Hypothalamus (tissue), 51 donors: ENCODE measurements around the gene ABI3BP.

ENCODE experiments used
- DNase-seq, 51 donors: peaks; one replicate each; lab custom pipeline; 2025; lab: John Stamatoyannopoulos, UW

Gene ABI3BP

GRCh38 chr3:100982710-100983109, 10.5 kb downstream of the ABI3BP start:
- peak in 20 of 51 donors; percentile 0 to 33 (median 7) for DNase-seq

- no peak for DNase-seq
These were observed 11.9 kb downstream of the ABI3BP start for GRCh38 chr3:100981164-100981911.

GRCh38 chr3:100978011-100978659, 15.1 kb downstream of the ABI3BP start:
- DNase-seq = no peak

- DNase-seq = no peak
These were observed 16.6 kb downstream of the ABI3BP start for GRCh38 chr3:100976611-100977010.

GRCh38 chr3:100975714-100976113, 17.5 kb downstream of the ABI3BP start:
- DNase-seq = no peak

GRCh38 chr3:100973594-100973993, 19.6 kb downstream of the ABI3BP start:
- DNase-seq = no peak

- no peak for DNase-seq
These were observed 20.4 kb downstream of the ABI3BP start for GRCh38 chr3:100972867-100973266.

- no peak for DNase-seq
These were observed 20.8 kb downstream of the ABI3BP start for GRCh38 chr3:100972301-100972844.

GRCh38 chr3:100971798-100972197, 21.4 kb downstream of the ABI3BP start:
- no peak for DNase-seq

- DNase-seq = no peak
These were observed 22.7 kb downstream of the ABI3BP start for GRCh38 chr3:100970477-100970990.

GRCh38 chr3:100968932-100969906, 24.0 kb downstream of the ABI3BP start:
- DNase-seq = no peak

GRCh38 chr3:100966807-100967206, 26.4 kb downstream of the ABI3BP start:
- no peak for DNase-seq

- no peak for DNase-seq
These were observed 27.2 kb downstream of the ABI3BP start for GRCh38 chr3:100966049-100966491.

- DNase-seq = no peak
These were observed 30.2 kb downstream of the ABI3BP start for GRCh38 chr3:100963041-100963440.

GRCh38 chr3:100957261-100957986, 35.8 kb downstream of the ABI3BP start:
- DNase-seq = no peak

GRCh38 chr3:100956276-100956675, 36.9 kb downstream of the ABI3BP start:
- DNase-seq = no peak

GRCh38 chr3:100954990-100955389, 38.2 kb downstream of the ABI3BP start:
- DNase-seq = no peak

- DNase-seq = no peak
These were observed 38.9 kb downstream of the ABI3BP start for GRCh38 chr3:100954199-100954935.

GRCh38 chr3:100953103-100953502, 40.1 kb downstream of the ABI3BP start:
- no peak for DNase-seq
